ENCODE measurements around the gene C8G.

DNA sequence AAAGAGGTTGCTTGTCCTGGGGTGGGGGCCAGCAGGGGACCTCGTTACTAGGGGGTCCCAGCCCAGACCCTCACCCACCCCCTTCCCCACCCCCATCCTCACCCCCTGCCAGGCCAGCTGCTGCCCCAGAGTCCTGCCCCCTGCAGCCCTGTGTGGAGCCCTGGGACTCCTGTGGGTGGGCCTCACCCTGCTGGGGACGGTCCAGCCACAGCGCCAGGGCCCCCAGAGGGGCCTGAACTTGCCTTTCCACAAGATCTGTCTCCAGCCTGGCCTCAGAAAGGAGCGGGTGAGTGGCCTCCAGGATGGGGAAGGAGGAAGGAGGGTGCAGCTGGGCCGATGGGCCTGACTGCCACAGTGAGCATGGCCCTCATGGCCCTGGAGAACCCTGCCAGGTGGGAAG lies 24.7 kb downstream of the C8G start:
- TF ChIP-seq EZH2 (IDR thresholded peaks at IDR 0.05) (no peak), YY1 (IDR thresholded peaks at IDR 0.05; ENCODE audit: extremely low read depth, insufficient replicate concordance, low read depth, low read length) (no peak), EZH2phosphoT487 (IDR thresholded peaks at IDR 0.05; ENCODE audit: borderline replicate concordance) (no peak), POLR2AphosphoS5 (IDR thresholded peaks at IDR 0.05; ENCODE audit: low read depth, low read length) (no peak), SIN3A (IDR thresholded peaks at IDR 0.05; ENCODE audit: low read depth) (no peak), POLR2A (IDR thresholded peaks at IDR 0.05; ENCODE audit: borderline replicate concordance, extremely low read depth, insufficient read depth, insufficient read length) (no peak), SP1 (IDR thresholded peaks at IDR 0.05; ENCODE audit: low read depth) (no peak)
- TF ChIP-seq, protein P1, sequence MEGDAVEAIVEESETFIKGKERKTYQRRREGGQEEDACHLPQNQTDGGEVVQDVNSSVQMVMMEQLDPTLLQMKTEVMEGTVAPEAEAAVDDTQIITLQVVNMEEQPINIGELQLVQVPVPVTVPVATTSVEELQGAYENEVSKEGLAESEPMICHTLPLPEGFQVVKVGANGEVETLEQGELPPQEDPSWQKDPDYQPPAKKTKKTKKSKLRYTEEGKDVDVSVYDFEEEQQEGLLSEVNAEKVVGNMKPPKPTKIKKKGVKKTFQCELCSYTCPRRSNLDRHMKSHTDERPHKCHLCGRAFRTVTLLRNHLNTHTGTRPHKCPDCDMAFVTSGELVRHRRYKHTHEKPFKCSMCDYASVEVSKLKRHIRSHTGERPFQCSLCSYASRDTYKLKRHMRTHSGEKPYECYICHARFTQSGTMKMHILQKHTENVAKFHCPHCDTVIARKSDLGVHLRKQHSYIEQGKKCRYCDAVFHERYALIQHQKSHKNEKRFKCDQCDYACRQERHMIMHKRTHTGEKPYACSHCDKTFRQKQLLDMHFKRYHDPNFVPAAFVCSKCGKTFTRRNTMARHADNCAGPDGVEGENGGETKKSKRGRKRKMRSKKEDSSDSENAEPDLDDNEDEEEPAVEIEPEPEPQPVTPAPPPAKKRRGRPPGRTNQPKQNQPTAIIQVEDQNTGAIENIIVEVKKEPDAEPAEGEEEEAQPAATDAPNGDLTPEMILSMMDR (IDR thresholded peaks at IDR 0.05 in 2 of 3, conservative IDR thresholded peaks at IDR 0.05 in 1 of 3; ENCODE audit: borderline replicate concordance in 1 of 3, insufficient read depth in 1 of 3, low read depth in 2 of 3, low read length in 2 of 3), result no peak
- TF ChIP-seq, protein P2, sequence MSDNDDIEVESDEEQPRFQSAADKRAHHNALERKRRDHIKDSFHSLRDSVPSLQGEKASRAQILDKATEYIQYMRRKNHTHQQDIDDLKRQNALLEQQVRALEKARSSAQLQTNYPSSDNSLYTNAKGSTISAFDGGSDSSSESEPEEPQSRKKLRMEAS (IDR thresholded peaks at IDR 0.05), result no peak
- TF ChIP-seq, protein P3, sequence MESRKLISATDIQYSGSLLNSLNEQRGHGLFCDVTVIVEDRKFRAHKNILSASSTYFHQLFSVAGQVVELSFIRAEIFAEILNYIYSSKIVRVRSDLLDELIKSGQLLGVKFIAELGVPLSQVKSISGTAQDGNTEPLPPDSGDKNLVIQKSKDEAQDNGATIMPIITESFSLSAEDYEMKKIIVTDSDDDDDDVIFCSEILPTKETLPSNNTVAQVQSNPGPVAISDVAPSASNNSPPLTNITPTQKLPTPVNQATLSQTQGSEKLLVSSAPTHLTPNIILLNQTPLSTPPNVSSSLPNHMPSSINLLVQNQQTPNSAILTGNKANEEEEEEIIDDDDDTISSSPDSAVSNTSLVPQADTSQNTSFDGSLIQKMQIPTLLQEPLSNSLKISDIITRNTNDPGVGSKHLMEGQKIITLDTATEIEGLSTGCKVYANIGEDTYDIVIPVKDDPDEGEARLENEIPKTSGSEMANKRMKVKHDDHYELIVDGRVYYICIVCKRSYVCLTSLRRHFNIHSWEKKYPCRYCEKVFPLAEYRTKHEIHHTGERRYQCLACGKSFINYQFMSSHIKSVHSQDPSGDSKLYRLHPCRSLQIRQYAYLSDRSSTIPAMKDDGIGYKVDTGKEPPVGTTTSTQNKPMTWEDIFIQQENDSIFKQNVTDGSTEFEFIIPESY (IDR thresholded peaks at IDR 0.05; ENCODE audit: extremely low read depth, insufficient replicate concordance, low read length), result no peak
- TF ChIP-seq, protein P4, sequence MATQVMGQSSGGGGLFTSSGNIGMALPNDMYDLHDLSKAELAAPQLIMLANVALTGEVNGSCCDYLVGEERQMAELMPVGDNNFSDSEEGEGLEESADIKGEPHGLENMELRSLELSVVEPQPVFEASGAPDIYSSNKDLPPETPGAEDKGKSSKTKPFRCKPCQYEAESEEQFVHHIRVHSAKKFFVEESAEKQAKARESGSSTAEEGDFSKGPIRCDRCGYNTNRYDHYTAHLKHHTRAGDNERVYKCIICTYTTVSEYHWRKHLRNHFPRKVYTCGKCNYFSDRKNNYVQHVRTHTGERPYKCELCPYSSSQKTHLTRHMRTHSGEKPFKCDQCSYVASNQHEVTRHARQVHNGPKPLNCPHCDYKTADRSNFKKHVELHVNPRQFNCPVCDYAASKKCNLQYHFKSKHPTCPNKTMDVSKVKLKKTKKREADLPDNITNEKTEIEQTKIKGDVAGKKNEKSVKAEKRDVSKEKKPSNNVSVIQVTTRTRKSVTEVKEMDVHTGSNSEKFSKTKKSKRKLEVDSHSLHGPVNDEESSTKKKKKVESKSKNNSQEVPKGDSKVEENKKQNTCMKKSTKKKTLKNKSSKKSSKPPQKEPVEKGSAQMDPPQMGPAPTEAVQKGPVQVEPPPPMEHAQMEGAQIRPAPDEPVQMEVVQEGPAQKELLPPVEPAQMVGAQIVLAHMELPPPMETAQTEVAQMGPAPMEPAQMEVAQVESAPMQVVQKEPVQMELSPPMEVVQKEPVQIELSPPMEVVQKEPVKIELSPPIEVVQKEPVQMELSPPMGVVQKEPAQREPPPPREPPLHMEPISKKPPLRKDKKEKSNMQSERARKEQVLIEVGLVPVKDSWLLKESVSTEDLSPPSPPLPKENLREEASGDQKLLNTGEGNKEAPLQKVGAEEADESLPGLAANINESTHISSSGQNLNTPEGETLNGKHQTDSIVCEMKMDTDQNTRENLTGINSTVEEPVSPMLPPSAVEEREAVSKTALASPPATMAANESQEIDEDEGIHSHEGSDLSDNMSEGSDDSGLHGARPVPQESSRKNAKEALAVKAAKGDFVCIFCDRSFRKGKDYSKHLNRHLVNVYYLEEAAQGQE (IDR thresholded peaks at IDR 0.05; ENCODE audit: low read depth), result no peak
